ENCODE data around the gene FBXO9. TPM values are rescaled to one million over a fixed set of nuclear protein-coding genes. Genes with fewer than 3 reads are reported as not detected.

The FBXO9 gene
- total RNA-seq, 1 donor from 2014 or later = 72.5 TPM

DNA sequence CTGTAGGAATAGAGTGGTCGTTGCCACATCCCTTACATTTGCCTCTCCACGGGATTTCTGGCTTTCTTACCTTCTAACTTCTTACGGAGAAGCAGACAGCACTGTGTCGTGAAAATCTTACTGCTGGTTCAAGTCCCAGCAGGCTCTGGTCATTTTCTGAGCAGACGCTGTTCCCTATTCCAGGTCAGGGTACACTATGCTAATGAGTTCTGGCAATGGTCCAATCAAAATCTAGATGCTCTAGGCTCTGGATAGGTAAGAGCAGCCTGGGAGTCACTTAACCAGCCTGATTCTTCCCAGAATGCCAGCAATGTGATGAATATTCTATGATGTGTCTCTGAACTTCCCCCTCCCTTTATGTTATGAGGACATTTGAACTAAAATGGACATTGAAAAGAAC is 83.5 kb downstream of the FBXO9 start, which contains the start of gene GCM1:
TSS of gene GCM1 (minus strand) at position 158 of the 400 bp plus-strand sequence. CDS start 3,209 bp downstream, outside the sequence.
- Mint-ChIP-seq H3K9me3 (ENCODE audit: low read depth) (no peaks in the 10 kb centered on the region), H3K4me3 (ENCODE audit: unreplicated experiment) (no peak within 1 kb of the TSS), H3K27ac (ENCODE audit: unreplicated experiment) (no peak within 1 kb of the TSS), H3K4me1 (ENCODE audit: low read depth) (no peaks in the 10 kb centered on the region), H3K36me3 (ENCODE audit: low read depth) (no peaks in the 10 kb centered on the region), H3K27me3 (ENCODE audit: low read depth) (no peaks in the 10 kb centered on the region)
- no peak for TF ChIP-seq CTCF (IDR thresholded peaks at IDR 0.05)
- DNase-seq (ENCODE audit: low spot score) = no peak

Other genes starting within 250 kb of the FBXO9 start
- gene GSTA5, start 224.6 kb upstream of the FBXO9 start, total RNA-seq = not detected in 3 replicates
- not detected in 3 replicates for gene GSTA3, start 155.7 kb upstream of the FBXO9 start, total RNA-seq
- 30.9 to 43.4 TPM (median 31.4 TPM) in 3 replicates for gene GSTA4, start 70.1 kb upstream of the FBXO9 start, total RNA-seq
- gene CILK1, start 3.6 kb upstream of the FBXO9 start, total RNA-seq = 15.3 to 15.4 TPM (median 15.3 TPM) in 3 replicates
- gene GCM1, start 83.4 kb downstream of the FBXO9 start, total RNA-seq = not detected in 3 replicates

All from chondrocyte (in vitro differentiated cells).